HG03039 (cell line): ENCODE measurements around the gene KIAA1755.

Experiments used
- ATAC-seq: cut with Tn5 transposase; IDR thresholded peaks from one replicate; pipeline ENCODE4 v1.9.1; 2021; ENCODE audit warnings: mild to moderate bottlenecking, moderate library complexity; ENCODE audit not compliant: unreplicated experiment

KIAA1755 gene

DNA sequence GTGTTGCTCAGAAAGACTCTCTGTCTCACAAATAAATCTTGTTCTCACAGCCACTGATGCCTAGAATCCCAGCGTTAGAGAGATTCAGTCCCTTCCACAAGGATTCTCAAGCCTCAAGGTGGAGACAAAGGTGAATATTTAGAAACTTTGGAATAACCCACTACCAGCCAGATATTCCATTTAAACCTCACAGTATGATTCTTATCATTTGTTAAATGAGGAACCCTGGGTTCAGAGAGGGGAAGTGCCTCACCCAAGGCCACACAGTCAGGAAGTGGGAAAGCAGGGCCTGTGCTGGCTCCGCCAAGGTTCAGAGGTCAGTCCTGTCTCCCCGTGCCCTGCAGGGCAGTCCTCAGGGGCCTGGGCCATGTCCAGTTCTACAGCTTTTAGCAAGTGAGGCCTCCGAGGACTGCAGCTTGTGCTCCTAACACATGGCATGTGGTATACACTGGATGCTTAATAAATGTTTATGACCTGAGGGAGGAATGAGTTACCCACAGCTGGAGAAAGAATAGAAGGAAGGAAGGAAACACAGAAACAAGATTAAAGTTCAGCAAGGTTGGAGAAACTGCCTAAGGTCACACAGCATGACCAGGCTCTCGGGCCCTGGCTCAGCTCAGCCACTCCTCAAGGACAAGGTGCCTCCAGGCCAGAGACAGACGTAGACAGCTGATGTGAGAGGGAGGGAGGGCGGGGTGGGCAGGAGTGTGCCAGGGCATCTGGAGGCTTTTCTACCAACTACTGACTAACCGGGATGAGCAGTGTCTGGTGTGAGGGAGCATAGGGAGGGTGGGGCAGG lies 91.5 kb downstream of the KIAA1755 start:
- no peak for ATAC-seq

DNA sequence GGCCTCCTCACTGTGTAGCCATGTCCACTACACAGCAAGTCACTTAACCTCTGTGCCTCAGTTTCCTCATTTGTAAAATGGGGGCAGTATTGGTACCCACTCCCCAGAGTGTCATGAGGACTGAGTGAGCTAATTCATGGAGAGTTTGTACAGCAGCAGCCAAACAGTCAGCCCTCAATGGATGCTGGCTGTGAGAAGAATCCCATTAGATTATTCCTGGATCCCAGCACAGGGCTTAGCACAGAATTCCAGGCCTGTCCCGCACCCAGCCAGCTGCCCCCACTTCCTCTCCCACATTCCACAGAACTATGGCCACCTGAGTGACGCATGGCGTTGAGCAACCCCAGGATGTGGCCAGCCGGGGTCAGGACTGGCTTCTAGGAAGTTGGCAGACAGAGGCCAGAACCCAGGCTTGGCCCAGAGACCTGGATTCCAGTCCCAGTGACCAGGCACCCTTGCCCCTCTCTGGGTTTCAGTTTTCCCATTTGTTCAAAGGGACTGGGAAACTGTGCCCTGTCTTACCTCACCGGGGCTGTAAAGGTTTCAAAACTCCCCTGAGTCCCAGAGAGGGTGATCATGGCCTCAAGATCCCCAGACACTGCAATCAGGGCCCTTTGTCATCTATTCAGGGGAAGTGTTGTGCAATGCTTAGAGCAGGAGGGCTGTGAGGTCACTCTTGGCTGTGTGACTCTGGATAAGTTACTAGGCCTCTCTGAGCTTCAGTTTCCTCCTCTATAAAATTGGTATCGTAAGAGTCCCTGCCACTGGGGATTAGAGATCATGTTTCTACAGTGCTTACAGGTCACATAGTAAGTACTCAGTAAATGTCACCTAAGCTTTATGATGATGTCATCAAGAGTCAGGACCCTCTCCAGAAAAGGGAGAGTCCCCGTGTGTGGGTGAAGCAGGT lies 92.4 kb downstream of the KIAA1755 start:
- no peak for ATAC-seq

GRCh38 chr20:38167328-38167850 lies 93.1 kb downstream of the KIAA1755 start:
- no peak for ATAC-seq

DNA sequence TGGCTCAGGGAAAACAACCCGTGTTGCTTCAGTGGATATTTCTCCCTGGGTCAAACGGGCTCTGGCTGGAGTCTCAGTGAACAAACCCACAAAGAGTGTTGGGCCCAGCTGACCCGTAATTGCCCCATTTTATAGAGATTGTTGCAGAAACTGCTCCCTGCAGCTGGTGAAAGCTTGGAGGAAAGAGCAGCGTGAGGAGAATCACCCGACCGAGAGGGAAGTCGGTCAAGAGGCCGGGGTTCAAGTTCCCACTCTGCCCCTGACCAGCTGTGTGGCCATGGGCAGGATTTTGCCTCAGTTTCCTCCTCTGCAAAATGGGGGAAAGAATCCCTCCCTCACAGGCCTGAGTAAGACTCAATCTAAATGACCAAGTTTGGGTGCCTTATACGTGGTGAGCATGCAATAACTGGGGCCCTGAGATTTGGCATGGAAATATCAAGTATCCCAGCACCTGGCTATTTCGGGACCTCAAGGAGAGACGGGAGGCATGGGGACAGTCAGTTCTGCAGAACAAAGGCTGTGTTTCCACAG lies 93.8 kb downstream of the KIAA1755 start:
- ATAC-seq: no peak

GRCh38 chr20:38165966-38166702 lies 94.4 kb downstream of the KIAA1755 start:
- ATAC-seq: no peak

DNA sequence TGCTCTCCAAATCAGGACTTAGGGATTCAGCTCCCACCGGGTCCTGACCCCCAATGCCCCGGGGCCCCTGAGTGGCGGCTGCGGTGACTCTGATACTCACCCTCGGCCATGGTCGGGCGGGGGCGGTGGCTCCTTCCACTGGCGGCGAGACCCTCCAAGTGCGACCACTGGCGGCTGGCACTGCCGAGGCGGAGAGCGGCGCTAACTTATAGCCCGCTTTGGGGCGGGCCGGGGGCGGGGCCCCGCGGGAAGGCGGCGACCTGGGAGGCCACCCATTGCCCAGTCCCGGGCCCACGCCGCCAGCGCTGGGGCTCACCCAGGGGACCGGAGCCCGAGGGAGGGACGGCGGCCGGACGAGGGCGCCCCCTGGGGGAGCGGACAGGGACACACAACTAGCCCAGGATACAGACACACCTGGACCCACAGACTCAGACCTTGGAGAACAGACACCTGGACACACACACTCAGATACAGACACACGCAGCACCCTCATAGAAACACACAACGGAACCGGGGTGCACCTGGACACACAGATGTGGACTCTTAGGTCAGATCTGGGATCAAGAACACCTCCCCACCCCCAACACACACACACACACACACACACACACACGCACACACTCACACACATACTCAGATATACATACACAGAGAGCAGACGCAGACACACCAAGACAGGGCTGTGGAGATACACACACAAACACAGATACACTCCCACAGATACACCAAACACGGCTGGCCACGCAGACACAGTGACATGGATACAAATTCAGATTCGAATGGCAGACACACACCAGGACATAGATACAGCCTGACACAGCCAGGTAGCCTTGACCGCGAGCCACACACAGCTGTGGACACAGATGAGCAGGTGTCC lies 95.2 kb downstream of the KIAA1755 start, which contains the start of gene TGM2:
TGM2 (minus strand) TSS at position 182 of the 877 bp plus-strand sequence; CDS start at position 110, 72 bp downstream.
- ATAC-seq: no peak

DNA sequence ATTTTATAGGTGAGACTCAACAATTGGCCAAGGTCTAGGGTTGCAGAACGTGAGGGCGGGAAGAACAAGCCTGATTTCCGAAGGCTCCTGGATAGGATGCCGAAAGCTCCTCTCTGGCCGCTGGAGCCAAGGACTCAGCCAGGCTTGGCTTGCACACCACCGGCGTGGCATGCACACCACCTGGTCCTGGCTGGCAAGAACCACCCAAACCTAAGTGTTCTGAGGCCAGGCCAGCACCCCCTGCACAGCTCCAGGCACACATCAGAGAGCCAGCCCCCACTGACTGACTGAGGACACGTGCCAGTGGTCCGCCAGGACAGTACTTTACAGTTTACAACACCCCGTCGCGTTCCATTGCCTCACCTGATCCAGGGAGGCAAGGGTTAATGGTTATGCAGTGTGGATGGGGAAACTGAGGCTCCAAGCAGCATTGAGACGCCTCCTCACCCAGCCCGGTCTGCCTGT lies 95.9 kb downstream of the KIAA1755 start:
- no peak for ATAC-seq

DNA sequence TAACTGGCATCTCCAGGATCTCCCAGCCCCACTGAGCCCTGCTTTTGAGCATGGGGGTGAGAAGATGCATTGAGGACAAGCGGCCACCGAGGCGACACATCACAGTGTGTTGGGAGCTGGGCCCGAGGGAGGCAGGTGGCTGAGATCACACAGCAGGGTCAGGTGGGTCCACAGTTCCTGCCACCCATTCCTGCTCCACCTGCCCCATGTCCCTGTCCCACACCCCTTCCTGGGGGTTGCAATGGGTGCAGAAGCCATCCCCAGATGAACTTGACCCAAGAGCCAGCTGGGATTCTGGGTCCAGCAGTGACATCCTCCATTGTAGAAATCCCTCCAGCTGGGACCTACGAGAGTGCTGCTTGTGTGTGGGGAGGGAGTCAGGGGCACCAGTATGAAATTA lies 96.5 kb downstream of the KIAA1755 start:
- no peak for ATAC-seq

GRCh38 chr20:38162878-38163875 lies 97.4 kb downstream of the KIAA1755 start:
- ATAC-seq: no peak

DNA sequence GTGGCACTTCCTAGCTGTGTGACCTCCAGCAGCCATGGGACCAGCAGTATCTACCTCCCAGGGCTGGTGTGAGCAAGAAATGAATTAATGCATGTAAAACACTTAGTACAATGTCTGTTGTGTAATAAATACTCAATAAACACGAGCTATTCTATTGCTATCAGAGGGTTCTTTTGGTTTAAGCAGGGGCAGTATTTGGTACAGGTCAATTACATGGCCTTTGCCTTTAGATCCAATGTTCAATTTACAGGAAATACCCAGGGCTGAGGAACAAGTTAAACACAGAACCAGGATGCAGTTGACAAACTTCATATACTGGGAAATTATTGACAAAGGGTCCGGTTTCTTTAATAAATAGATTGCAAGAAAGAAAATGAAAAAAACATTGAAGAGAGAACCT lies 98.4 kb downstream of the KIAA1755 start:
- no peak for ATAC-seq

- ATAC-seq: no peak
Measured at GRCh38 chr20:38161412-38161774, 99.1 kb downstream of the KIAA1755 start.
